Urinary bladder (tissue), 4 donors: ENCODE measurements around the gene ASCC2. TPM values are rescaled to one million over a fixed set of nuclear protein-coding genes. Genes with fewer than 3 reads are reported as not detected.

Experiments used
- DNase-seq: peaks from one replicate; pipeline ENCODE4 v3.0.0-alpha.2; 2015; ENCODE audit errors: extremely low spot score
- H3K27ac ChIP-seq: one replicate; pipeline ENCODE4 v1.5.1; 2013; ENCODE audit warnings: low read depth, mild to moderate bottlenecking, moderate library complexity
- H3K36me3 ChIP-seq: one replicate; pipeline ENCODE4 v1.6.1; 2013; ENCODE audit warnings: mild to moderate bottlenecking, moderate library complexity; ENCODE audit not compliant: insufficient read depth
- H3K4me1 ChIP-seq: one replicate; pipeline ENCODE4 v1.6.1; 2013; ENCODE audit warnings: mild to moderate bottlenecking, moderate library complexity; ENCODE audit not compliant: insufficient read depth
- H3K4me3 ChIP-seq: one replicate; pipeline ENCODE4 v1.5.1; 2013; ENCODE audit warnings: low read depth, low read length
- WGBS: extraction: QIAGEN DNeasy Blood & Tissue Kit; methylation state at CpG from one replicate; pipeline ENCODE4 v1.1.7; 2013; 5-methylcytosine and 5-hydroxymethylcytosine counted together
- polyA plus RNA-seq: library from polyadenylated mRNA; stranded (reverse); fragments of 200-250 nt; gene quantifications from one replicate; pipeline ENCODE4 v1.2.3, GENCODE V29; 2013
- total RNA-seq: library from RNA; depleted of rRNA; stranded (reverse); fragments of >200 nt; gene quantifications from one replicate; pipeline ENCODE4 v1.2.3, GENCODE V29; 2014
- donor health status: healthy with polysubstance abuse.
- donor health status: healthy.

Gene ASCC2
- total and polyA plus RNA-seq, 2 donors, result 28.7 to 41.8 TPM

GRCh38 chr22:29782061-29782845 lies 55.8 kb downstream of the ASCC2 start:
- Histone ChIP-seq H3K4me3 (no peak overlapping the region), H3K36me3 (no peaks in the 10 kb centered on the region), H3K4me1 (no peaks in the 10 kb centered on the region), H3K27ac (no peak overlapping the region)
- DNase-seq, result no peak
- 63% methylated on average over 7 of the region's 7 CpGs for WGBS

- DNase-seq, result no peak
- Histone ChIP-seq H3K4me3 (no peak overlapping the region), H3K36me3 (no peaks in the 10 kb centered on the region), H3K27ac (no peak overlapping the region), H3K4me1 (no peaks in the 10 kb centered on the region)
- WGBS, result 44% methylated on average over 8 of the region's 8 CpGs
These were observed 57.1 kb downstream of the ASCC2 start for GRCh38 chr22:29780748-29781676.

- no peak overlapping the region for H3K27ac ChIP-seq
- H3K4me1 ChIP-seq, result no peaks in the 10 kb centered on the region
- no peak for DNase-seq
- H3K4me3 ChIP-seq, result no peak overlapping the region
- WGBS, result 94% methylated on average over 5 of the region's 5 CpGs
- no peaks in the 10 kb centered on the region for H3K36me3 ChIP-seq
These were observed 57.9 kb downstream of the ASCC2 start for GRCh38 chr22:29780220-29780619.

DNA sequence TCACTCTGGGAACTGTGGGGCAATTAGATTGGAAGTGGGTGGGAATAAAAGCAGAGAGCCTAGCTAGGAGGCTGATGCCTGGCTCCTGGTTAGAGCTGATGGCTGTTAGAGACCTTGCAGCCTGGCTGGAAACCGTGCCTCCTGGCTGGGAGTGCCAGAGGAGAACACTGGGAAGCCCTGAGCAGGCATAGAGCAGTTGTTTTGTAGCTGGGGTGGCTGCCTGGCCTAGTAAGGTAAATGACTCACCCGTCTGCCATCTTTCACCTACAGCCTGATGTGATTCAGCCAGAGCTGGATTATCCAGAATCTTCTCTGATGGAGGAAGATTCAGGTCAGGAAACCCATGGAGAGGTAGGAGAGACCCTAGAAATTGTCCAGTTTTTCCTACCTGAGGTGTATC lies 64.8 kb downstream of the ASCC2 start:
- H3K27ac ChIP-seq, result no peak overlapping the region
- no peak overlapping the region for H3K4me3 ChIP-seq
- DNase-seq, result no peak
- H3K36me3 ChIP-seq, result no peaks in the 10 kb centered on the region
- WGBS, result 63% methylated on average over 2 of the region's 2 CpGs
- peaks cover 1% of the 10 kb centered on the region for H3K4me1 ChIP-seq

GRCh38 chr22:29772170-29772641 lies 65.9 kb downstream of the ASCC2 start:
- peaks cover 6% of the 10 kb centered on the region for H3K4me1 ChIP-seq
- H3K27ac ChIP-seq, result no peak overlapping the region
- H3K36me3 ChIP-seq, result no peaks in the 10 kb centered on the region
- no peak overlapping the region for H3K4me3 ChIP-seq
- 46% methylated on average over 5 of the region's 5 CpGs for whole genome bisulfite sequencing
- DNase-seq, result no peak

- peaks cover 6% of the 10 kb centered on the region for H3K4me1 ChIP-seq
- no peak for DNase-seq
- WGBS, result 96% methylated on average over 2 of the region's 2 CpGs
- H3K27ac ChIP-seq, result no peak overlapping the region
- no peak overlapping the region for H3K4me3 ChIP-seq
- no peaks in the 10 kb centered on the region for H3K36me3 ChIP-seq
These were observed 68.3 kb downstream of the ASCC2 start for GRCh38 chr22:29769723-29770321.

- no peak for DNase-seq
- Histone ChIP-seq H3K4me1 (peaks cover 6% of the 10 kb centered on the region), H3K4me3 (peak overlapping the region; percentile 77), H3K36me3 (no peaks in the 10 kb centered on the region), H3K27ac (no peak overlapping the region)
- 46% methylated on average over 6 of the region's 6 CpGs for WGBS
These were observed 69.9 kb downstream of the ASCC2 start for GRCh38 chr22:29768052-29768693.

- no peaks in the 10 kb centered on the region for H3K36me3 ChIP-seq
- H3K4me3 ChIP-seq, result peak within 1 kb of the TSS; percentile 77
- H3K4me1 ChIP-seq, result peaks cover 6% of the 10 kb centered on the region
- DNase-seq, result peak; percentile 87
- WGBS, result under 1% methylated on average over 46 of the region's 46 CpGs
- peak within 1 kb of the TSS; percentile 81 for H3K27ac ChIP-seq
These were observed 70.7 kb downstream of the ASCC2 start, which contains the start of gene UQCR10 for GRCh38 chr22:29767171-29768051. Gene UQCR10 (plus strand): TSS chr22:29767369. CDS start chr22:29767399, 30 bp downstream.

DNA sequence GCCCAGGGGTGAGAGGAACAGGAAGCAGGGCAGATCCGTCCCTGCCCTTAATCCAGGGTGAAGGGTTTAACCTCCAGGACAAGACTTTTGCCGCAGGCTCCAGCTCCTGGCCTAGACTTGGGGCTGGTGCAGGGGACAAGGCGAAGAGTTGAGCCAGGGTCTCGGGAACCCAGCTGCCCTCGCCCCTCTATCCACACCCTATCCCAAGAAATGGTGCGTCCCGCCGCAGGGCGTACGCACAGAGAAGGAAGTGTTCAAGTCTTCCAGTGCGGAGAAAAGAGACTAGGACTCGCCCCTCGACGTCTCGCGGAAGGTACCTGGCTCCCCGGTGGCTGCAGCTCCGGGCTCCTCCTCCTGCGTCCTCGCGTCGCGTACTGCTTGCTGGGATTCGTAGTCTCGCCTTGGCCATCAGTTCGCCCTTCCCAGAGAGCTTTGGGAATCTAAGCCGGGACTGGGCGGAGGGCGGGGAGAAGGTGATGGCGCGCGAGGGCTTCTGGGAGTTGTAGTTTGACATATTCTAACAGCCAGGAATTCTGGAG lies 71.4 kb downstream of the ASCC2 start, which contains the start of gene ZMAT5:
ZMAT5 (minus strand) TSS at position 376 of the 539 bp plus-strand sequence. CDS start 18,463 bp downstream, outside the sequence.
- peaks cover 6% of the 10 kb centered on the region for H3K4me1 ChIP-seq
- DNase-seq, result peak; percentile 96
- H3K36me3 ChIP-seq, result no peaks in the 10 kb centered on the region
- WGBS, result under 1% methylated on average over 32 of the region's 32 CpGs
- H3K4me3 ChIP-seq, result peak within 1 kb of the TSS; percentile 77
- H3K27ac ChIP-seq, result peak within 1 kb of the TSS; percentile 81

- DNase-seq, result no peak
- WGBS, result 56% methylated on average over 15 of the region's 15 CpGs
- H3K4me1 ChIP-seq, result peaks cover 6% of the 10 kb centered on the region
- H3K4me3 ChIP-seq, result peak overlapping the region; percentile 77
- H3K36me3 ChIP-seq, result no peaks in the 10 kb centered on the region
- peak overlapping the region; percentile 48 for H3K27ac ChIP-seq
These were observed 72.0 kb downstream of the ASCC2 start for GRCh38 chr22:29765905-29766631.

GRCh38 chr22:29762263-29762662 lies 75.8 kb downstream of the ASCC2 start:
- DNase-seq, result no peak
- Histone ChIP-seq H3K36me3 (no peaks in the 10 kb centered on the region), H3K27ac (no peak overlapping the region), H3K4me1 (no peaks in the 10 kb centered on the region), H3K4me3 (no peak overlapping the region)
- WGBS, result 88% methylated on average over 15 of the region's 15 CpGs
